Peyer's patch (tissue), 4 donors: ENCODE results near the gene METTL15.

ENCODE experiments used
- POLR2A ChIP-seq, 2 donors: fragments of 450-650 bp; IDR thresholded peaks; one replicate each; pipeline ENCODE4 v1.5.1; 2017; ENCODE audit warnings: antibody characterized with exemption in 2 of 2, mild to moderate bottlenecking in 2 of 2, moderate library complexity in 2 of 2
- TF ChIP-seq, protein P1 (sequence below), 6 experiments: fragments of 450-650 bp in 4 of 6; fragments of 200-600 bp in 2 of 6; sonication (generic) in 1 of 6; IDR thresholded peaks; one replicate each; pipeline ENCODE4 v1.5.1; 2017 to 2019; ENCODE audit warnings: antibody characterized with exemption in 6 of 6, mild to moderate bottlenecking in 3 of 6, moderate library complexity in 1 of 6

DNA sequence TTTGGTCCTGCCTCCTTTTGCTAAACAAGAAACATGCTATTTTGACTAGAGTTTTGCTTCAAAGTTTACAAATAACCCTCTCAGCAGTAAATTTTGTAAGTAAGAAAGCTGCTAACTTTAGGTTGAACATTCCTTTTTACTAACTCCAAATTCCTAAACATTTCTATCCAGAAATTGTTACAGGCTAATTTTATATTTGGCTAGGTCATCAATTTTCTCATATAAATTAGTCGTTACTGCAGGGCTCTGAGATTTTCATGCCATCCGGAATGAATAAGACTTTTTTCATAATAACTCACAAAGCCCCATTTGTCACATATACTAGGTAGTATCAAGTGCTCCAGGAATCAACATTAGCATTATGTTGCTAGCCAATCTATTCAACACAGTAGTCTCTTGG is 143.1 kb downstream of the METTL15 start:
- TF ChIP-seq, protein P1, sequence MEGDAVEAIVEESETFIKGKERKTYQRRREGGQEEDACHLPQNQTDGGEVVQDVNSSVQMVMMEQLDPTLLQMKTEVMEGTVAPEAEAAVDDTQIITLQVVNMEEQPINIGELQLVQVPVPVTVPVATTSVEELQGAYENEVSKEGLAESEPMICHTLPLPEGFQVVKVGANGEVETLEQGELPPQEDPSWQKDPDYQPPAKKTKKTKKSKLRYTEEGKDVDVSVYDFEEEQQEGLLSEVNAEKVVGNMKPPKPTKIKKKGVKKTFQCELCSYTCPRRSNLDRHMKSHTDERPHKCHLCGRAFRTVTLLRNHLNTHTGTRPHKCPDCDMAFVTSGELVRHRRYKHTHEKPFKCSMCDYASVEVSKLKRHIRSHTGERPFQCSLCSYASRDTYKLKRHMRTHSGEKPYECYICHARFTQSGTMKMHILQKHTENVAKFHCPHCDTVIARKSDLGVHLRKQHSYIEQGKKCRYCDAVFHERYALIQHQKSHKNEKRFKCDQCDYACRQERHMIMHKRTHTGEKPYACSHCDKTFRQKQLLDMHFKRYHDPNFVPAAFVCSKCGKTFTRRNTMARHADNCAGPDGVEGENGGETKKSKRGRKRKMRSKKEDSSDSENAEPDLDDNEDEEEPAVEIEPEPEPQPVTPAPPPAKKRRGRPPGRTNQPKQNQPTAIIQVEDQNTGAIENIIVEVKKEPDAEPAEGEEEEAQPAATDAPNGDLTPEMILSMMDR (IDR thresholded peaks at IDR 0.05), result no peak
- no peak for TF ChIP-seq POLR2A (IDR thresholded peaks at IDR 0.05)
